Astrocyte of the cerebellum (primary cell): ENCODE data around the gene ATP8A2.
"Not testable (repeated sequence)": the region's sequence is repeated elsewhere in the genome, so short reads cannot be mapped to it uniquely, and the experiment has no call there.

Experiments
- DNase-seq: peaks from one replicate; pipeline ENCODE4 v3.0.0-alpha.2; 2011; ENCODE audit warnings: low read depth
- H3K4me3 ChIP-seq: 2 replicates; pipeline ENCODE4 v1.5.1; 2011; ENCODE audit warnings: mild to moderate bottlenecking, low read depth, low read length, moderate library complexity
- in situ Hi-C: cut with HindIII; loops from 2 replicates; pipeline ENCODE4 v1.10.0; 2017; ENCODE audit warnings: low sequenced_read_pairs
- TF ChIP-seq, protein P1 (sequence below): IDR thresholded peaks from 2 replicates; pipeline ENCODE4 v1.5.1; 2012; ENCODE audit warnings: low read length, low read depth, moderate library complexity, mild to moderate bottlenecking; ENCODE audit errors: missing control alignments

The ATP8A2 gene

DNA sequence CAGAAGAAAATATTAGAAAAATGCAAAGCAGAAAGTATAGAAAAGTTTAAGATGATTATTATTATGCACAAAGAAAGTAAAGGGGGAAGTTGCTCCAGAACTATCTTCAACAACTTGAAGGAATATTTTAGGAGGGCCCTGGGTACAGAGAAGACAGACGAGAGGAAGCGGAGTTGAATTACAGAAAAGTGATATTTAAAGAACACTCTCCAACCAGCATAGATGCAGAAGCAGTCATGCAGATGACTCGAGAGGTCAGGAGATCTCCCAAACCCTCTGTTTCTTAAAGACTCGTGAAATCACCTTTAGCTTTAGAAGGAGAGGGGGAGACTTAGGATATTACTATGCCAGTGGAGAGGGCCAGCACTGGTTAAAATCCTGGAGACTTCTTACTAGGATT, 688.6 kb downstream of the ATP8A2 start:
- no peak for DNase-seq
- H3K4me3 ChIP-seq: no peak overlapping the region
- TF ChIP-seq, protein P1, sequence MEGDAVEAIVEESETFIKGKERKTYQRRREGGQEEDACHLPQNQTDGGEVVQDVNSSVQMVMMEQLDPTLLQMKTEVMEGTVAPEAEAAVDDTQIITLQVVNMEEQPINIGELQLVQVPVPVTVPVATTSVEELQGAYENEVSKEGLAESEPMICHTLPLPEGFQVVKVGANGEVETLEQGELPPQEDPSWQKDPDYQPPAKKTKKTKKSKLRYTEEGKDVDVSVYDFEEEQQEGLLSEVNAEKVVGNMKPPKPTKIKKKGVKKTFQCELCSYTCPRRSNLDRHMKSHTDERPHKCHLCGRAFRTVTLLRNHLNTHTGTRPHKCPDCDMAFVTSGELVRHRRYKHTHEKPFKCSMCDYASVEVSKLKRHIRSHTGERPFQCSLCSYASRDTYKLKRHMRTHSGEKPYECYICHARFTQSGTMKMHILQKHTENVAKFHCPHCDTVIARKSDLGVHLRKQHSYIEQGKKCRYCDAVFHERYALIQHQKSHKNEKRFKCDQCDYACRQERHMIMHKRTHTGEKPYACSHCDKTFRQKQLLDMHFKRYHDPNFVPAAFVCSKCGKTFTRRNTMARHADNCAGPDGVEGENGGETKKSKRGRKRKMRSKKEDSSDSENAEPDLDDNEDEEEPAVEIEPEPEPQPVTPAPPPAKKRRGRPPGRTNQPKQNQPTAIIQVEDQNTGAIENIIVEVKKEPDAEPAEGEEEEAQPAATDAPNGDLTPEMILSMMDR: no peak
- in situ Hi-C loops: no loop called here

DNA sequence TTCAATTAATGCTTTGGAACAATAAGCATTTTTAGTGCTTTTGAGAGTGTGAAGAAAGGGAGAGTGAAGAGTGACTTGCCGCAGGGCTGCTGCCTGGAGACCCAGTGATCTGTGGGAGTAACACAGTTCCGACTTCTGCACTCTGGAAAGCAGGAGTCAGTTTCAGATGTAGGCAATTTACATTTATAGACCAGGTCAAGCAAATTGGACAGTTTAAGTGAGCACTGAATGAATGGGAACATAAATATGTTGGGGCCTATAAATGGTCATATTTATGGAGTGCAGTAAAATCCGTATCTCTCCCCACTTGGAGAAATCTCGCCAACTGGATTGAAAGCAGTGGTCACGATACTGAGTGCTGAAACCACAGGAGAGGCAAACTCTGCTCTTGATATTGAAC, 689.5 kb downstream of the ATP8A2 start:
- TF ChIP-seq, protein P1: no peak
- in situ Hi-C loops: no loop called here
- DNase-seq: no peak
- H3K4me3 ChIP-seq: no peak overlapping the region

GRCh38 chr13:26061947-26062346, 690.2 kb downstream of the ATP8A2 start:
- no peak overlapping the region for H3K4me3 ChIP-seq
- in situ Hi-C loops: no loop called here
- TF ChIP-seq, protein P1: no peak
- DNase-seq: peak; percentile 84

- TF ChIP-seq, protein P1: peak; percentile 87
- H3K4me3 ChIP-seq: no peak overlapping the region
- peak; percentile 71 for DNase-seq
- in situ Hi-C loops: no loop called here
Measured at GRCh38 chr13:26062853-26063444, 691.2 kb downstream of the ATP8A2 start.

DNA sequence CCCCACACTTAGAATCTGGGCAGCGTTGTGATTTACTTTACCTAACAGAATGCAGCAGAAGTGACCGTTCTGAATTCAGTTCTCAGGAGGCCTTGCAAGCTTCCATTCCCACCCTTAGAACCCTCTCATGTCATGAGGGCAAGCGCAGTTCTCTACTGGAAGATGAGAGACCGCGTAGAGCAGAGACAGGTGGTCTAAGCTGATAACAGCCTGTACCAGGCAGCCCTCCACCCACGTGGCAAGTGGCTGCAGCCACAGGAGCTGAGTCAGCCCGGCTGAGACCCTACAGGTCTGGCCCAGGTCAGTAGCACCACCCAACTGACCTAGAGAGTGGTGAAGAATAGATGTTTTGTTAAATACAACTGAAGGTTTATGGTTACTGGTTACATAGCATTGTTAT, 694.7 kb downstream of the ATP8A2 start:
- not testable (repeated sequence) for H3K4me3 ChIP-seq, DNase-seq
- in situ Hi-C loops: loop anchor here (5.0 kb wide), 1 partner anchor 484 kb away; no protein-coding TSS in a partner anchor

GRCh38 chr13:26067601-26068000, 695.8 kb downstream of the ATP8A2 start:
- TF ChIP-seq, protein P1: no peak
- no peak overlapping the region for H3K4me3 ChIP-seq
- in situ Hi-C loops: loop anchor here (5.0 kb wide), 1 partner anchor 485 kb away; no protein-coding TSS in a partner anchor
- no peak for DNase-seq

DNA sequence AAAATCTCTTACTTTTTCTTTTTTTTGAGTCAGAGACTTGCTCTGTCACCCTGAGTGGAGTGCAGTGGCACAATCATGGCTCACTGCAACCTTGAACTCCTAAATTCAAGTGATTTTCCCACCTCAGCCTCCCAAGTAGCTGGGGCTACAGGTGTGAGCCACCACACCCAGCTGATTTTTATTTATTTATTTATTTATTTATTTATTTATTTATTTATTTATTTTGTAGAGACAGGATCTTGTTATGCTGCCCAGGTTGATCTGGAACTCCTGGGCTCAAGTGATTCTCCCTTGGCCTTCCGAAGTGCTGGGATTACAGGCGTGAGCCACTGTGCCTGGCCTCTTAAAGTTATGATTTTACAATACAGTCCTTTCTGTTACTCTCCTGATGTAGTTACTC, 696.6 kb downstream of the ATP8A2 start:
- H3K4me3 ChIP-seq, DNase-seq: not testable (repeated sequence)
- in situ Hi-C loops: loop anchor here (5.0 kb wide), 1 partner anchor 486 kb away; no protein-coding TSS in a partner anchor

DNA sequence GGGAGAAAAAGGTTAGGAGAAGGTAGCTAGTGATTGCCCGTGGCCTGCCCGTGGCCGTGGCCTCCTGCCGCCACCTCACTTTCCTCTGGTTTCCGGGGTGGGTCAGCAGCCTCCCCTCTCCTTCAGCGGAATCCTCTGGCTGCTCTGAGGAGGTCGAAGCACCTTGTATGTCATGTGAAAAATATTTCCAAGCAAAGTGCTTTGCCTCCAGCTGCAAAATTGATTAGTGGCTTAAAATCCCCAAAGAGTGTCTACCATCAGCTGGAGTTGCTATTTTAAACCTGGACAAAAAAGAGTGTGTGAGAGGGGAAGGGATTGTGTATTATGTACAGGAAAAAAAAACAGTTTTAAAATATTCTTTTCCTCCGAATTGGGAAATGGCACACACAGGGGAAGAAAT, 697.9 kb downstream of the ATP8A2 start:
- DNase-seq, H3K4me3 ChIP-seq: not testable (repeated sequence)
- in situ Hi-C loops: loop anchor here (5.0 kb wide), 1 partner anchor 487 kb away; no protein-coding TSS in a partner anchor
